Liver (tissue), 9 donors: ENCODE measurements around the gene P4HB. TPM values are rescaled to one million over a fixed set of nuclear protein-coding genes. Genes with fewer than 3 reads are reported as not detected.

Experiments
- DNase-seq: peaks from one replicate; pipeline ENCODE4 v3.0.0-alpha.2; 2017; ENCODE audit warnings: low spot score
- H3K27ac ChIP-seq, 2 donors: one replicate each; pipeline ENCODE4 v1.7.0; 2013; ENCODE audit warnings: inconsistent platforms in 2 of 2, low read length in 2 of 2, control low read depth in 1 of 2, low read depth in 1 of 2, mild to moderate bottlenecking in 1 of 2
- H3K27me3 ChIP-seq, 4 donors: one replicate each; pipeline versions ENCODE4 v1.6.1 to v1.7.0; 2013; ENCODE audit warnings: low read length in 3 of 4, inconsistent platforms in 1 of 4, mild to moderate bottlenecking in 1 of 4, moderate library complexity in 1 of 4; ENCODE audit not compliant: control insufficient read depth in 4 of 4, insufficient read depth in 4 of 4
- H3K36me3 ChIP-seq, 4 donors: one replicate each; pipeline versions ENCODE4 v1.6.1 to v1.7.0; 2013; ENCODE audit warnings: low read length in 3 of 4, mild to moderate bottlenecking in 3 of 4, low read depth in 1 of 4, moderate library complexity in 1 of 4; ENCODE audit not compliant: control insufficient read depth in 4 of 4, insufficient read depth in 3 of 4
- H3K4me1 ChIP-seq, 4 donors: one replicate each; pipeline versions ENCODE4 v1.6.1 to v1.7.0; 2013; ENCODE audit warnings: low read length in 3 of 4, mild to moderate bottlenecking in 3 of 4, moderate library complexity in 1 of 4; ENCODE audit not compliant: control insufficient read depth in 4 of 4, insufficient read depth in 4 of 4
- H3K4me3 ChIP-seq, 3 donors: one replicate each; pipeline versions ENCODE4 v1.6.1 to v1.7.0; 2013; ENCODE audit warnings: low read length in 3 of 3, control low read depth in 1 of 3, low read depth in 1 of 3, mild to moderate bottlenecking in 1 of 3
- H3K9ac ChIP-seq, 2 donors: one replicate each; pipeline ENCODE4 v1.7.0; 2013; ENCODE audit warnings: low read length in 2 of 2, mild to moderate bottlenecking in 2 of 2, moderate library complexity in 2 of 2, control low read depth in 1 of 2, low read depth in 1 of 2
- H3K9me3 ChIP-seq, 4 donors: one replicate each; pipeline versions ENCODE4 v1.6.1 to v1.7.0; 2013; ENCODE audit warnings: low read length in 3 of 4; ENCODE audit not compliant: control insufficient read depth in 4 of 4
- ATF3 ChIP-seq: IDR thresholded peaks from 2 replicates; pipeline ENCODE4 v1.6.1; 2016; ENCODE audit warnings: antibody characterized with exemption
- CTCF ChIP-seq: fragments of 150-350 bp; IDR thresholded peaks from 2 replicates; pipeline ENCODE4 v1.5.1; 2017; ENCODE audit warnings: improper control_type of control experiment, low read depth, low read length; ENCODE audit not compliant: missing input control
- EGR1 ChIP-seq, 2 donors: IDR thresholded peaks; 2 replicates each; pipeline ENCODE4 v1.6.1; 2016 to 2018; ENCODE audit warnings: antibody characterized with exemption in 2 of 2, low read depth in 2 of 2
- FOXA1 ChIP-seq: IDR thresholded peaks from 2 replicates; pipeline ENCODE4 v1.6.1; 2016; ENCODE audit warnings: antibody characterized with exemption
- FOXA2 ChIP-seq: IDR thresholded peaks from 2 replicates; pipeline ENCODE4 v1.6.1; 2016; ENCODE audit warnings: antibody characterized with exemption
- GABPA ChIP-seq, 2 donors: IDR thresholded peaks in 1 of 2; conservative IDR thresholded peaks in 1 of 2; 2 replicates each; pipeline ENCODE4 v1.6.1; 2016; ENCODE audit warnings: antibody characterized with exemption in 2 of 2, mild to moderate bottlenecking in 1 of 2, moderate library complexity in 1 of 2
- HNF4A ChIP-seq, 2 donors: conservative IDR thresholded peaks; 2 replicates each; pipeline ENCODE4 v1.6.1; 2016; ENCODE audit warnings: antibody characterized with exemption in 2 of 2, mild to moderate bottlenecking in 2 of 2
- HNF4G ChIP-seq: IDR thresholded peaks from 2 replicates; pipeline ENCODE4 v1.6.1; 2016; ENCODE audit warnings: antibody characterized with exemption
- JUND ChIP-seq, 2 donors: IDR thresholded peaks; 2 replicates each; pipeline ENCODE4 v1.6.1; 2016; ENCODE audit warnings: antibody characterized with exemption in 2 of 2
- MAX ChIP-seq: IDR thresholded peaks from 2 replicates; pipeline ENCODE4 v1.6.1; 2016; ENCODE audit warnings: antibody characterized with exemption
- NR2F2 ChIP-seq: IDR thresholded peaks from 2 replicates; pipeline ENCODE4 v1.6.1; 2016; ENCODE audit warnings: antibody characterized with exemption
- RAD21 ChIP-seq, 2 donors: IDR thresholded peaks; 2 replicates each; pipeline ENCODE4 v1.6.1; 2016; ENCODE audit warnings: antibody characterized with exemption in 2 of 2, mild to moderate bottlenecking in 2 of 2
- REST ChIP-seq: IDR thresholded peaks from 2 replicates; pipeline ENCODE4 v1.6.1; 2016; ENCODE audit warnings: antibody characterized with exemption, mild to moderate bottlenecking
- RXRA ChIP-seq, 2 donors: IDR thresholded peaks; 2 replicates each; pipeline ENCODE4 v1.6.1; 2017 to 2018; ENCODE audit warnings: antibody characterized with exemption in 2 of 2, mild to moderate bottlenecking in 1 of 2
- SP1 ChIP-seq: IDR thresholded peaks from 2 replicates; pipeline ENCODE4 v1.6.1; 2018; ENCODE audit warnings: antibody characterized with exemption, mild to moderate bottlenecking
- TAF1 ChIP-seq: conservative IDR thresholded peaks from 2 replicates; pipeline ENCODE4 v1.6.1; 2016; ENCODE audit warnings: antibody characterized with exemption, mild to moderate bottlenecking
- YY1 ChIP-seq: IDR thresholded peaks from 2 replicates; pipeline ENCODE4 v1.6.1; 2016; ENCODE audit warnings: antibody characterized with exemption, mild to moderate bottlenecking
- ZBTB33 ChIP-seq: IDR thresholded peaks from 2 replicates; pipeline ENCODE4 v1.6.1; 2016; ENCODE audit warnings: antibody characterized with exemption
- WGBS: extraction: QIAGEN DNeasy Blood & Tissue Kit; methylation state at CpG from one replicate; pipeline ENCODE4 v1.1.7; 2013; 5-methylcytosine and 5-hydroxymethylcytosine counted together
- polyA plus RNA-seq, 2 donors: library from polyadenylated mRNA; stranded (reverse) in 1 of 2; unstranded in 1 of 2; fragments of 200-250 nt in 1 of 2; fragments of >200 nt in 1 of 2; fragmentation: Nextera tagmentation in 1 of 2; extraction: Ambion mirVana in 1 of 2; gene quantifications; one replicate each; pipeline versions ENCODE4 v1.2.1 to v1.2.3, GENCODE V29; 2013 to 2015
- total RNA-seq, 2 donors: library from RNA; depleted of rRNA; stranded (reverse); fragments of >200 nt; gene quantifications; one replicate each; pipeline ENCODE4 v1.2.3, GENCODE V29; 2014
- donor health status: healthy.
- donor health status: healthy.
- donor health status: healthy.
- donor health status: healthy.
- donor health status: healthy.

The P4HB gene
- total and polyA plus RNA-seq, 4 donors: 1,000 to 3,361 (median 1,576) TPM

- DNase-seq: peak; percentile 55
- TF ChIP-seq HNF4A (conservative IDR thresholded peaks at IDR 0.05): no peak
- TF ChIP-seq ATF3: no peak
- TF ChIP-seq CTCF: no peak
- no peak for TF ChIP-seq FOXA1
- no peak for TF ChIP-seq GABPA (IDR thresholded peaks at IDR 0.05 in 1 of 2, conservative IDR thresholded peaks at IDR 0.05 in 1 of 2)
- TF ChIP-seq TAF1: no peak
- TF ChIP-seq YY1: no peak
- TF ChIP-seq EGR1 (IDR thresholded peaks at IDR 0.05; ENCODE audit: low read depth in 2 of 2): no peak
- no peak for TF ChIP-seq ZBTB33
- no peak for TF ChIP-seq MAX
- TF ChIP-seq NR2F2: no peak
- no peak for TF ChIP-seq HNF4G
- no peak for TF ChIP-seq REST
- no peak for TF ChIP-seq JUND (IDR thresholded peaks at IDR 0.05)
- TF ChIP-seq SP1: no peak
- TF ChIP-seq FOXA2: no peak
- no peak for TF ChIP-seq RAD21 (IDR thresholded peaks at IDR 0.05)
- no peak for TF ChIP-seq RXRA (IDR thresholded peaks at IDR 0.05)
- Histone ChIP-seq H3K4me3 (no peak overlapping the region), H3K4me1 (peaks cover 21 to 69% (median 50%) of the 10 kb centered on the region in 4 donors), H3K9me3 (no peaks in the 10 kb centered on the region), H3K36me3 (peaks cover 0 to 6% (median 2%) of the 10 kb centered on the region in 4 donors), H3K9ac (no peak overlapping the region), H3K27ac (peak overlapping the region; percentile 92 to 95), H3K27me3 (no peaks in the 10 kb centered on the region)
- WGBS: 57% methylated on average over 30 of the region's 30 CpGs
Measured at GRCh38 chr17:81868674-81869220, 8.4 kb upstream of the P4HB start.
